Uterus (tissue), 2 donors: ENCODE results near the gene VAV3.

Source experiments
- POLR2A ChIP-seq, 2 donors: fragments of 450-650 bp; IDR thresholded peaks; one replicate each; pipeline ENCODE4 v1.6.1; 2016; ENCODE audit warnings: antibody characterized with exemption in 2 of 2, mild to moderate bottlenecking in 1 of 2, moderate library complexity in 1 of 2
- TF ChIP-seq, protein P1 (sequence below), 4 experiments: fragments of 200-600 bp in 2 of 4; fragments of 450-650 bp in 2 of 4; sonication (generic) in 2 of 4; IDR thresholded peaks; one replicate each; pipeline ENCODE4 v1.5.1; 2016 to 2019; ENCODE audit warnings: antibody characterized with exemption in 4 of 4, mild to moderate bottlenecking in 2 of 4, moderate library complexity in 1 of 4

DNA sequence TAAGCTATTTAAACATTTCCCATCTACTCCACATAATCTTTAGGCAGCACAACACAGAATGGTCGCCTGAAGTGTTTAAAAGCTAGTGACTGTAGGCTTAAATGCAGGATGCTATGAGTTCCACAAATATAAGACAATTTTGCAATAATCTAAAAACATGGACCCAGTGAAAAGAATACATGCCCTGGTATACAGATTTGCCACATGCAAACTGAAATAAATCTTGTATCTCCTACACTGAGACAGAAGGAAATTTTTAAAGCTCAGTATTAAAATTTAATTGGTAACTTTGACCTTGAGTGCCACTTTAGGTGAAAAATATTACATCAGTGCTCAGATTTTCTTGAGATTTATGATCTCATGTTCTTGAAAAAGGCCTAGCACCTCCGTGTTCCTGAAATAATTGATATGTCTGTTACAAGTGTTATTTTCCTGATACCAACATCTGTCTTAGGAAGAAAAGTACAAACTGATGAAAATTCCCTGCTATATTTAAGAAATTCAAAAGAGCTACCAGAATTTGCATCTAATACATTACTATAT is 285.5 kb downstream of the VAV3 start:
- TF ChIP-seq, protein P1, sequence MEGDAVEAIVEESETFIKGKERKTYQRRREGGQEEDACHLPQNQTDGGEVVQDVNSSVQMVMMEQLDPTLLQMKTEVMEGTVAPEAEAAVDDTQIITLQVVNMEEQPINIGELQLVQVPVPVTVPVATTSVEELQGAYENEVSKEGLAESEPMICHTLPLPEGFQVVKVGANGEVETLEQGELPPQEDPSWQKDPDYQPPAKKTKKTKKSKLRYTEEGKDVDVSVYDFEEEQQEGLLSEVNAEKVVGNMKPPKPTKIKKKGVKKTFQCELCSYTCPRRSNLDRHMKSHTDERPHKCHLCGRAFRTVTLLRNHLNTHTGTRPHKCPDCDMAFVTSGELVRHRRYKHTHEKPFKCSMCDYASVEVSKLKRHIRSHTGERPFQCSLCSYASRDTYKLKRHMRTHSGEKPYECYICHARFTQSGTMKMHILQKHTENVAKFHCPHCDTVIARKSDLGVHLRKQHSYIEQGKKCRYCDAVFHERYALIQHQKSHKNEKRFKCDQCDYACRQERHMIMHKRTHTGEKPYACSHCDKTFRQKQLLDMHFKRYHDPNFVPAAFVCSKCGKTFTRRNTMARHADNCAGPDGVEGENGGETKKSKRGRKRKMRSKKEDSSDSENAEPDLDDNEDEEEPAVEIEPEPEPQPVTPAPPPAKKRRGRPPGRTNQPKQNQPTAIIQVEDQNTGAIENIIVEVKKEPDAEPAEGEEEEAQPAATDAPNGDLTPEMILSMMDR (IDR thresholded peaks at IDR 0.05), result no peak
- no peak for TF ChIP-seq POLR2A (IDR thresholded peaks at IDR 0.05)
